Vagina (tissue), 2 donors: ENCODE data around the gene OSBPL1A. TPM values are rescaled to one million over a fixed set of nuclear protein-coding genes. Genes with fewer than 3 reads are reported as not detected.

Experiments
- DNase-seq, 2 donors: peaks; one replicate each; pipeline ENCODE4 v3.0.0-alpha.2; 2017; ENCODE audit errors: extremely low spot score in 2 of 2
- H3K27ac ChIP-seq: fragments of 200-600 bp; sonication (generic); one replicate; pipeline ENCODE4 v1.5.1; 2019
- H3K27me3 ChIP-seq: fragments of 200-600 bp; sonication (generic); one replicate; pipeline ENCODE4 v1.5.1; 2019
- H3K36me3 ChIP-seq, 2 donors: fragments of 200-600 bp; sonication (generic); one replicate each; pipeline ENCODE4 v1.5.1; 2017 to 2019
- H3K4me1 ChIP-seq: fragments of 200-600 bp; sonication (generic); one replicate; pipeline ENCODE4 v1.5.1; 2019
- H3K4me3 ChIP-seq, 2 donors: fragments of 200-600 bp; sonication (generic); 1 replicate in 1 of 2; 2 replicates in 1 of 2; pipeline ENCODE4 v1.5.1; 2016 to 2019
- H3K9me3 ChIP-seq: fragments of 200-600 bp; sonication (generic); one replicate; pipeline ENCODE4 v1.5.1; 2019
- POLR2A ChIP-seq, 2 donors: fragments of 450-650 bp; IDR thresholded peaks; one replicate each; pipeline ENCODE4 v1.6.1; 2017; ENCODE audit warnings: antibody characterized with exemption in 2 of 2, mild to moderate bottlenecking in 2 of 2, moderate library complexity in 2 of 2
- POLR2AphosphoS5 ChIP-seq, 2 donors: sonication (generic); formaldehyde crosslinking; IDR thresholded peaks; one replicate each; pipeline ENCODE4 v1.9.0; 2017; ENCODE audit warnings: antibody characterized with exemption in 2 of 2, mild to moderate bottlenecking in 2 of 2, low read depth in 1 of 2; ENCODE audit not compliant: insufficient read depth in 1 of 2
- intact Hi-C: fragments of 100-400 bp; cut with DNase I; formaldehyde crosslinking; loops from one replicate; pipeline ENCODE4 v1.15.1; 2023
- total RNA-seq: library from RNA; depleted of rRNA; stranded (reverse); fragments of >200 nt; gene quantifications from one replicate; pipeline ENCODE4 v1.2.3, GENCODE V29; 2016
- TF ChIP-seq, protein P1 (sequence below), 3 experiments: fragments of 450-650 bp in 2 of 3; fragments of 200-600 bp in 1 of 3; sonication (generic) in 1 of 3; IDR thresholded peaks; one replicate each; pipeline ENCODE4 v1.5.1; 2017 to 2019; ENCODE audit warnings: antibody characterized with exemption in 3 of 3, mild to moderate bottlenecking in 2 of 3, moderate library complexity in 2 of 3

Gene OSBPL1A
- total RNA-seq, 1 donor from 2014 or later = 33.9 TPM

DNA sequence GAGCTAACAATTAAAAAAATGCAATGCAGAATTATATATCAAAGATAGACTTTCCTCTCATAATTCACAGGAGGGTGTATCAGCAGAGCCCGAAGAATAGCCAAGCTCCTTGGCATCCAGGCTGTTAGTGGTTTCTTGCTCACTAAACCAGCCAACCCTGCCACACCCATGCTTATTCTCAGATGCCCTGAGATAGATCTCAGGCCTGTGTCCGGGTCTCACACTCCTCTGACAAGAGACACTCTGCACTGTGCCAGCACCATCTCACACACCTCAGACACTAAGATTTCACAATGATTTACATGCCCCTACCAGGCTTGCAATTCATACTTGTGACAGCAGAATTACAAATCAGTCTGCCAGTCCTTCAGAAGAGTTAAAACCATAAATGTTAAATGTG, 64.5 kb downstream of the OSBPL1A start:
- H3K4me3 ChIP-seq = no peak overlapping the region
- TF ChIP-seq POLR2AphosphoS5 (IDR thresholded peaks at IDR 0.05; ENCODE audit: insufficient read depth in 1 of 2, low read depth in 1 of 2) (no peak), POLR2A (IDR thresholded peaks at IDR 0.05) (no peak)
- TF ChIP-seq, protein P1, sequence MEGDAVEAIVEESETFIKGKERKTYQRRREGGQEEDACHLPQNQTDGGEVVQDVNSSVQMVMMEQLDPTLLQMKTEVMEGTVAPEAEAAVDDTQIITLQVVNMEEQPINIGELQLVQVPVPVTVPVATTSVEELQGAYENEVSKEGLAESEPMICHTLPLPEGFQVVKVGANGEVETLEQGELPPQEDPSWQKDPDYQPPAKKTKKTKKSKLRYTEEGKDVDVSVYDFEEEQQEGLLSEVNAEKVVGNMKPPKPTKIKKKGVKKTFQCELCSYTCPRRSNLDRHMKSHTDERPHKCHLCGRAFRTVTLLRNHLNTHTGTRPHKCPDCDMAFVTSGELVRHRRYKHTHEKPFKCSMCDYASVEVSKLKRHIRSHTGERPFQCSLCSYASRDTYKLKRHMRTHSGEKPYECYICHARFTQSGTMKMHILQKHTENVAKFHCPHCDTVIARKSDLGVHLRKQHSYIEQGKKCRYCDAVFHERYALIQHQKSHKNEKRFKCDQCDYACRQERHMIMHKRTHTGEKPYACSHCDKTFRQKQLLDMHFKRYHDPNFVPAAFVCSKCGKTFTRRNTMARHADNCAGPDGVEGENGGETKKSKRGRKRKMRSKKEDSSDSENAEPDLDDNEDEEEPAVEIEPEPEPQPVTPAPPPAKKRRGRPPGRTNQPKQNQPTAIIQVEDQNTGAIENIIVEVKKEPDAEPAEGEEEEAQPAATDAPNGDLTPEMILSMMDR (IDR thresholded peaks at IDR 0.05) = no peak
- no peak for DNase-seq
- H3K27ac ChIP-seq = no peak overlapping the region
- intact Hi-C loops = no loop called here
- H3K27me3 ChIP-seq = no peaks in the 10 kb centered on the region
- no peaks in the 10 kb centered on the region for H3K9me3 ChIP-seq
- H3K36me3 ChIP-seq = peaks cover 0 to 17% of the 10 kb centered on the region in 2 donors
- H3K4me1 ChIP-seq = no peaks in the 10 kb centered on the region

DNA sequence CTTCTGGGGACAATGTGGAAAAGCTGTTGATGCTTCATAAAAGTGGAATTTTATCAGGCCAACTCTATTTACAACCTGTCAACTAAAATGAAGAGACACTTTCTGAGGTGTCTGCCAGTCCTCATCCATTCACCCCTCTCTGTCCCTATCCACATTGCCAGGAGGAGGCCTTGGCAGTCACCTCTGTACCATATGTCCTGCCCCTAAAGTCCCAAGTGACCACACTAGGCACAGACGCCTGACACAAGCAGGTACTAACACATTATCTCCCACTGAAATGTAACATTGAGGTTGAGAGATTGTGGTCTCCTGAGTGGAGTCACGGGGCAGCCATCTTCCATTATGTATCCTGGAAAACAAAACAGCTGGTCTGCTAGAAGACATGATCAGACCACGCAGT, 71.4 kb downstream of the OSBPL1A start:
- intact Hi-C loops = no loop called here
- H3K27ac ChIP-seq = no peak overlapping the region
- no peaks in the 10 kb centered on the region for H3K4me1 ChIP-seq
- H3K27me3 ChIP-seq = no peaks in the 10 kb centered on the region
- no peaks in the 10 kb centered on the region for H3K36me3 ChIP-seq
- DNase-seq = no peak
- no peaks in the 10 kb centered on the region for H3K9me3 ChIP-seq
- TF ChIP-seq, protein P1 (IDR thresholded peaks at IDR 0.05) = no peak
- no peak for TF ChIP-seq POLR2A (IDR thresholded peaks at IDR 0.05)
- no peak for TF ChIP-seq POLR2AphosphoS5 (IDR thresholded peaks at IDR 0.05; ENCODE audit: insufficient read depth in 1 of 2, low read depth in 1 of 2)
- no peak overlapping the region for H3K4me3 ChIP-seq

DNA sequence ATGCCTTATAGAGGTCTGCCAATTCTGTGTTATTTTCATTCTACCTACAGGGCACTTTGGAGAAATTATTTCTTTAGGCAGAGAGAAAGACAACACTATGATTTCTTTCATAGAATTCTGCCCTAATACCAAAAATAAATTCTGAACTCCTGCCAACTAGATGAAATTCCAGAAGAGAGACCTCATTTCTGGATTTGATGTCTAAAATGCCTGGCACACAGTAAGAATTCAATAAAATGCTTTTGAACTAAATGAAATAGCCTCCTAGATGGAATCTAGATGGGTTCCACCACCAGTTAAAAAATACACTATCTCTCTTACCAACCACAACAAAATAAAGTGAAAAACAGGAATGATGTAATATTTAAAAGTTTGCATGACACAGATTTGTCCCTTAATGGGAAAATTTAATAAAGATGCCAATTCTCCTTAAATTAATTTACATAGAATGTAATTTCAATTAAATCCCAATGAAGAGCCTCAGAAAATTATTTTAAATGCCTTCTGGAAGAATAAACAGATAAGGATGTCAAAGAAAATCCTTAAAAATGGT, 75.0 kb downstream of the OSBPL1A start:
- Histone ChIP-seq H3K36me3 (no peaks in the 10 kb centered on the region), H3K9me3 (no peaks in the 10 kb centered on the region), H3K4me3 (no peak overlapping the region), H3K27me3 (no peaks in the 10 kb centered on the region), H3K27ac (no peak overlapping the region), H3K4me1 (no peaks in the 10 kb centered on the region)
- TF ChIP-seq POLR2AphosphoS5 (IDR thresholded peaks at IDR 0.05; ENCODE audit: insufficient read depth in 1 of 2, low read depth in 1 of 2) (no peak), POLR2A (IDR thresholded peaks at IDR 0.05) (no peak)
- TF ChIP-seq, protein P1 (IDR thresholded peaks at IDR 0.05) = no peak
- intact Hi-C loops = no loop called here
- DNase-seq = no peak

DNA sequence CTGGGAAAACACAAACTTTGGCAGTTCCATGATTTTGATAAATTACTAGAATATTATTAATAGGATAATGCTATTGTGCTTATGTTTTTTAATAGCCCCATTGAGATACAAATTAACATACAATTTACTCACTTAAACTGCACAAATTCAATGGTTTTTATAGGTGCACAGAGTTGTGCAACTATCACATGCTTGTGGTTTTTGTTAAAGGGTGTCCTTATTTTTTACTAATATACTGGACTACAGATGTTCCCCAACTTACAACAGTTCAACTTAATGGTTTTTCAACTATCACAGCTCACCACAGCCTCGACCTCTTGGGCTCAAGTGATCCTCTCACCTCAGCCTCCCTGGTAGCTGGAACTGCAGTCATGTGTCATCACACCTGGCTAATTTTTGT, 76.6 kb downstream of the OSBPL1A start:
- H3K36me3 ChIP-seq = no peaks in the 10 kb centered on the region
- no peaks in the 10 kb centered on the region for H3K9me3 ChIP-seq
- no peaks in the 10 kb centered on the region for H3K27me3 ChIP-seq
- H3K4me1 ChIP-seq = no peaks in the 10 kb centered on the region
- H3K27ac ChIP-seq = no peak overlapping the region
- intact Hi-C loops = no loop called here
- no peak for TF ChIP-seq POLR2A (IDR thresholded peaks at IDR 0.05)
- DNase-seq = no peak
- H3K4me3 ChIP-seq = no peak overlapping the region

DNA sequence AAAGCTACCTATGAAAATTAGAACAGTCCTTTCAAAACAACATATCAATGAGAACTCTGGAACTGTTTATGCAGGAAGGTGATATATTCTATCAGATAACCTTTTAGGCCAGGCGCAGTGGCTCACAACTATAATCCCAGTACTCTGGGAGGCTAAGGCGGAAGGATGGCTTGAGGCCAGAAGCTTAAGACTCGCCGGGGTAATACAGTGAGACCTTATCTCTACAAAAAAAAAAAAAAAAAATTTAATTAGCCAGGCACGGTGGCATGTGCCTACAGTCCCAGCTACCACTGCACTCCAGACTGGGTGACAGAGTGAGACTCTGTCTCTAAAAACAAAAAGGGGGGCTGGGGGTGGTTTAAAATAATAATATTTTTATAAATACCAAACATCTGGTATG, 77.9 kb downstream of the OSBPL1A start:
- no peaks in the 10 kb centered on the region for H3K27me3 ChIP-seq
- no peak overlapping the region for H3K27ac ChIP-seq
- no peaks in the 10 kb centered on the region for H3K9me3 ChIP-seq
- H3K36me3 ChIP-seq = no peaks in the 10 kb centered on the region
- H3K4me3 ChIP-seq = no peak overlapping the region
- intact Hi-C loops = no loop called here
- no peak for TF ChIP-seq POLR2A (IDR thresholded peaks at IDR 0.05)
- TF ChIP-seq, protein P1 (IDR thresholded peaks at IDR 0.05) = no peak
- no peak for TF ChIP-seq POLR2AphosphoS5 (IDR thresholded peaks at IDR 0.05; ENCODE audit: insufficient read depth in 1 of 2, low read depth in 1 of 2)
- DNase-seq = no peak
- no peaks in the 10 kb centered on the region for H3K4me1 ChIP-seq
